NCI-H1436 treated with DMSO at 0.1 percent for 48 hours (cell line): Measurements from ENCODE around the gene FBXO33.

ENCODE experiments used
- DNase-seq: peaks from one replicate; lab custom pipeline; 2025; lab: John Stamatoyannopoulos, UW

Gene FBXO33, protein sequence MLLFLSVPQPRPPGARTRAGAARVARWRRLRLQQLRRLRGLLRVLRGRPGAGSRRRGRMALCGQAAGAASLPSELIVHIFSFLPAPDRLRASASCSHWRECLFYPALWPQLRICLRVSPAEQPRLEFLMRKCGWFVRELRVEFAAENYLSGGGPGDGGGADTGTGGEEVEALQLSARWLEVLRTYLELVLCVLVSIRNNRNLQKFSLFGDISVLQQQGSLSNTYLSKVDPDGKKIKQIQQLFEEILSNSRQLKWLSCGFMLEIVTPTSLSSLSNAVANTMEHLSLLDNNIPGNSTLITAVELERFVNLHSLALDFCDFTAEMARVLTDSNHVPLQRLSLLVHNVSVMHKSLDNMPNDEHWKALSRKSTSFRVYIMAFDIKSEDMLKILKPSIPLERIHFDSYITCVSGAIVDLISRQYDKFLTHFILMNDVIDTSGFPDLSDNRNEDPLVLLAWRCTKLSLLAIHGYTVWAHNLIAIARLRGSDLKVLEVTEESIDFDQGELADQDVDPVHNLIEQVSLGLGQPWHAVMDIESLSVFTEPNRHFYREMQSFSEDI

DNA sequence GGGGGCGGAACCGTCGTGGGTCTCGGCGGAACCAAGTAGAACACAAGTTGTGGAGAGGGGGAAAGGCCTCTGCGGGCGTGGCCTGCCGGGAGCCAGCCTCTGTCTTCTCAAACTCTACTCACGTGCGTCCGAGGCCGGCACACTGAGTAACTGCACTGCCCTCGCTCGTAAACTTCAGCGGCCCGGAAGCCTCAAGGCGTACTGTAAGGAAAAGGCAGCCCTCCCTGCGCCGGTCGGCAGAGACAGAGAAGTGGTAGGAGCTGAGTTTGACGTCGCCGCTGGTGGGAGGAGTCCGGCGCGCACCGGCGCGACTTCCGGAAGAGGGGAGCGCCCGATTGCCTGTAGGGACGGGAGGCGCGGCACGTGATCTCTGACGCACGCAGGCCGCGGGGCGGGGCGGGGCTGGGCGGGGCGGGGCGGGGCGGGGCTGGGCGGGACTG lies at the start of gene FBXO33:
TSS of gene FBXO33 (minus strand) at position 255 of the 440 bp plus-strand sequence. CDS start 271 bp downstream, outside the sequence.
- peak; percentile 90 for DNase-seq

DNA sequence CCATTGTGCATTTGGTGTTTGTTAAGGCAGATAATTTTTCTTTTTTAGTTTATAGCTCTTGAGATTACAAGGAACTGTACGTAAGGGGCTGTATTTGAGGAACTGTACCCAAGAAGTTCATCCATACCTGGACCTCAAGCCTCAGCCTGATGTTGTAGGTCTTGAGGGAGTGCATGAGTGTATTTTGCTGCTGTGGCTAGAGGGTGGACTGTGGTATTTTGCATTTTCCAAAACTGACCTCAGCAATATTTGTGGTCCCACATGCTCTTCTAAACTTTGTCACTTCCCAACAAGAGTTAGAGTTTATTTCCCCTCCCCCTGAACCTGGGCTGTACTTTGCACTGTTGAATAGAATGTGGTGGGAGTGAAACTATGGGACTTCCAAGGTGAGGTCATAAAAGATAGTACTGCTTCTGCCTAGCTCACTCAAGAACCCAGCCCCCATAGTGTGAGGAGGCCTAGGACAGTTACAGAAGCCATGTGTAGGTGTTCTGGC lies 42.2 kb upstream of the FBXO33 start:
- no peak for DNase-seq

DNA sequence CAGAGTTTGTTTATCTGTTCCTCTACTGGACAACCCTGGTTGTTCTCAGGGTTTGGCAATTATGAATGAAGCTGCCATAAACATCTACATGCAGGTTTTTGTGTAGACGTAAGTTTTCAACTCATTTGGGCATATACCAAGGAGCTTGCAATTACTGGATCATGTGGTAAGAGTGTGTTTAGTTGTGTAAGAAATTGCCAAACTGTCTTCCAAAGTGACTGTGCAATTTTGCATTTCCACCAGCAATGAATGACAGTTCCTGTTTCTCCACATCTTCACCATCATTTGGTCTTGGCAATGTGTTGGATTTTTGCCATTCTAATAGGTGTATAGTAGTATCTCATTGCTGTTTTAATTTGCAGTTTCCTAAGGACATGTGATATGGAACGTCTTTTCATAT lies 39.8 kb upstream of the FBXO33 start:
- DNase-seq, result no peak

DNA sequence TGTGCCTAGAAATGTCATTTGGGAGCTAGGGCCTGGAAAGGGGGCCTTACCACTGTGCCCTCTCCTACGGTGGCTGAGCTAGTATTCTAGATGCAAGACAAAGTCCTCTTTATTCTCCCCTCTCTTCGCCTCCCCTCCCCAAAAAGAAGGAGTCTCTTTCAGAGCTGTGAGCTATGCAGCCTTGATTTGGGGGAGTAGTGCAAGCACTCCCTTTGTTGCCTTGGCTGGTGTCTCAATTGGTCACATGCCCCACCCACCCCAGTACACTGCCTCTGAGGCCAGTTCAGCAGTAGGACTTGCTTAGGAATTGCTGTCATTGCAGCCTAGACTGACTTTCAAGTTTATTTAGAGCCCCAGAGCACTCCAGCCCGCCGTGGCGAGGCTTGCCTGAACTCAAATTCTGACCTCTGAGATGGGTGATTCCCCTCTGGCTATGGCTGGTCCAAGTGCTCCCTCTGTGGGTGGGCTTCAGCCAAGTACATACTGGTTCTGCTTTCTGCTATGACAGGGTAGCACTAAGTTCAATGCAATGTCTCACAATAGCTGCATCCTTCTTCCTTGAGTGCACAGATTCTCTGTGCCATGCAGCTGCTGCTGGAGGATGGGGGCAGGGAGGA lies 37.0 kb upstream of the FBXO33 start:
- DNase-seq, result no peak

DNA sequence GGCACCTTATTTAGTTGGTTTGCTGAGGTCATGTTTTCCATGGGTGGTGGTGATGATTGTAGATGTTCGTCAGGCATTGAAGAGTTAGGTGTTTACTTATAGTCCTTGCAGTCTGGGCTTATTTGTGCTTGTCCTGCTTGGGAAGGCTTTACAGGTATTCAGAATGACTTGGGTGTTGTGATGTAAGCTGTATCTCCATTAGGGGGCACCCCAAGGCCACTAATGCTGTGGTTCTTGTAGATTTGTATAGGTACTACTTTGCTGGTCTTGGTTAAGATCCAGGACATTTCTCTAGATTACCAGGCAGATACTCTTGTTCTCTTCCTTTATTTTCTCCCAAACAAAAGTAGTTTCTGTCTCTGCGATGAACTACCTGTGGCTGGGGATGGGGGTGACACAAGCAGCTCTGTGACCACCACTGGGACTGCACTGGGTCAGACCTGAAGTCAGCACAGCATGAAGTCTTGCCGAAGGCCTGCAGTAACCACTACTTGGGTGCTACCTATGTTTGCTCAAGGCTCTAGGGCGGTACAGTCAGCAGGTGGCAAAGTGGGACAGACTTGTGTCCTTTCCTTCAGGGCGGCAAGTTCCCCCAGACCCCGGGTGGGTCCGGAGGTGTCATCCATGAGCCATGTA lies 35.8 kb upstream of the FBXO33 start:
- DNase-seq, result no peak

DNA sequence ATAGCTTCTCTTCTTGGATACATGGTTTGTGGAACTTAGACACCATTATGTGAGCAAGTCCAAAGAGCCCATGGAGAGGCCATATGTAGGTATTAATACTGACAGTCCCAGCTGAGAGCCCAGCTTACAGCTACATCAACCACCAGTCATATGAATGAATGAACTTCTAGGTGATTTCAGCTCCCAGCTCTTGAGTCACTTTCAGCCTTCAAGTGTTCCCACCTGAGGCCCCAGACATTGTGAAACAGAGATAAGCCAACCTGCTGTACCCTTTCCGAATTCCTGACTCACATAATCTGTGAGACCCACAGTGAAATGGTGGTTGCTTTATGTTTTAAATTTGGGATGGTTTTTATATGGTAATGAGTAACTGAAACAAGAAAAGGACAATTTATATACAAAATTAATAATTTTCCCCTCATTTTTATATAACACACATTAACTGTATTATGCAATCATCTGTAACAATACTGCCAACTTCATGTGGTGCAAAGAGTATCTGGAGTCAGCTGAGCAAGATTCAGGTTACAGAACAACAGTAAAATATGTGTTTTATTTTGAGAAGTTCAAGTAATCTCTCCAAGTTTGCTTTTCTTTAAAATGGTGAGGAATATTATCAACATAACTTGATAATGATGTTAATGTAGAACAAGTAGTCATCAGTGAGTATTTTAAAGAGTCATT lies 27.7 kb upstream of the FBXO33 start:
- DNase-seq, result no peak

DNA sequence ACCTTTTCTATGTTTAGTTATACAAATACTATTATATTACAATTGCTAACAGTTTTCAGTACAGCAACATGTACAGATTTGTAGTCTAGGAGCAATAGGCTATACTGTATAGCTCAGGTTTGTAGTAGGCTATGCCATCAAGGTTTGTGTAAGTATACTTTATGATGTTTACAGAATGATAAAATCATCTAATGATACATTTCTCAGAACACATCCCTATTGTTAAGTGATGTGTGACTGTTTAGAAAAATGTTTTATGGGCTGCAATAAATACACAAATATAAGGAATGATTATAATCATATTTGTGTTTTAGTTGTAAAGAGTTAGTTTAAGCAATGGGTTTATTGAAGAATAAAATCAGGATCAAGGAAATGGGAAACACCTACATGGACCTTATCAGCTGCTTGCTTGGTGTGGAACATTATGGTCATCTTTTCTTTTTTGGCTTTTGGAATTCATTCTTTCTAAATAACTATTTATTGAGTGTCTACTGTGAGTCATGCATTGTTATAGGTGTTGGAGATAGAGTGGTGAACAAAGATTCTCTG lies 24.5 kb upstream of the FBXO33 start:
- no peak for DNase-seq

DNA sequence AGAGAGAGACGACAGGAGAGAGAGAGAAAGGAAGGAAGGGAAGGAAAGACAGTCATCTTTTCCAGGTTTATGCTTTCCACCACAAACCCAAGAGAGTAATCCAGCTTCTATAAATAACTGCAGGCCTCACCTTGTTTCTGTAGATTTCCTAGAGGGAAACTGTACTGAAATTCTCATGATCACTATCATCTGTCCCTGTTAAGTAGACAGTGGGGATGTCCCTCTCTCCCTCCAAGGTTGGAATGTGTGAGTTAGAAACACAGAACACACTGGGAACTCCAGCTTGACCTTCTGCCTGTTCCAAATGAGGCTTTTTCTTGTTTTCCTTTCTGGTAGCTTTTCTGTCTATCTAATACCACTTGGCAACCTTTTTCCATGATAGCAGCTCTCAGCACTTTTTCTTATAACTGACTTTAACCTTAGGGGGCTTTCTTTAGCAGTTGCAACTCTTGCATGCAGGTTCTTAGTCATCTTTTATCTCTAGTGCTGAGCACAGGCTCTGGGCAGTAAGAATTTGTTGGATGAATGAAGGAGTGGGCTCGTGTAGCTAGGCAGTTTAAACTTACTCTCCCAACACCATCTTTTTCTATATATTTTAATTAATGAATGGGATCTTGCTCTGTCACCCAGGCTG lies 22.8 kb upstream of the FBXO33 start:
- DNase-seq, result no peak

DNA sequence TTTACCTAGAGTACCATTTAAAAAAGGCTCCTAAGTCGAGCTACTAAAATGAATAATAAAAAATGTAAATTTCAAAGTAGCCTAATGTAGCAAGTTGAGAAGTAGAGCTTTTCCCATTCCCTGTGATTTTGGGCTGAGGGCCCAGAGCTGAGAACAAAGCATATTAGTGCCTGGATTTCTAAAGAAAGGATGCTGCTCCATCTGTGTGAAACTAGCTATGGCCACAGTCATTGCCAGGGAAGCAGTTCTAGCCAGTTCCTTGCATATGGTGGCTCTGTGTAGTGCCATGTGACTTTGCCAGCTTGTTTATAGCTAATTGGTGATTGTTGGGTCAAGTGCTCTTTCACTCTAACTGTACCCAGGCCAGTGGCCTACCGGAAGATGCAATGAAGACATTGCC lies 20.4 kb upstream of the FBXO33 start:
- no peak for DNase-seq

DNA sequence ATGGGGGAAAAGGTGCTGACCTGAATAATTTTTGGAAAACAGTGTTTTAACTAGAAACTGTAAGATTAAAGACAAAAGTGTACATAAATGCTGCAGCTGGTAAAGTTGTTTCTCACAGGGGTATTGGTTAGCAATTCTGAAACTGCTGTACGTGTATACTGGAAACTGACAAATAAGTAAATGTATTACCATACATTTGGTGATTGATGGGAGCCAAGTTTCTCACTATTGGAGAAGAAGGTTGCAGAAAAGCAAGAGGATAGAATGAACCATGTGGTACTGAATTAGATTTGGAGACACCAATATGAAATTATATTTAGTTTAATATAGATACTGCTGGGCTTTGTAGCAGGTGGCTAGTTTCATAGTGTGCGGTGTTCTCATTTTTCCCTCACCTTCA lies 19.6 kb upstream of the FBXO33 start:
- DNase-seq, result no peak

DNA sequence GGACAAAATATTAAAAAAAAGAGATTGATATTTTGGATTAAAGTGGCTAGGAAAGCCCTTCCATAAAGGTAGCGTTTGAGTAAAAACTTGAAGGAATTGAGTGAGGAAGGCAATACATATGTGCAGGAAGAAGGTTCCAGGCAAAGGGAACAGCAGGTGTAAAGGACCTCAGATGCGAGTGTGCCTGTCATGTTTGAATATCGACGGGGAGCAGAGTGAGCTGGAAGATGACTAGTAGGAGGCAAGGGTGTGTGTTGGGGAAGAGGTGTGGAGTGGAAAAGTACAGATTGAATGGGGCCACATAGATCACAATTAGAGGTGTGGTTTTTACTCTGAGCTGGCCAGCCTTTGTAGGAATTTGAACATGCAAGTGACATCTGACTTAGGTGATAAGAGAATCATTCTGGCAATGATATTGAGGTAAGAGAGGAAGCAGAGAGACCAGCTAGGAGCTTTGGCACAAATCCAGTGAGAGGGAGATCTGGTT lies 15.0 kb upstream of the FBXO33 start:
- DNase-seq, result no peak

DNA sequence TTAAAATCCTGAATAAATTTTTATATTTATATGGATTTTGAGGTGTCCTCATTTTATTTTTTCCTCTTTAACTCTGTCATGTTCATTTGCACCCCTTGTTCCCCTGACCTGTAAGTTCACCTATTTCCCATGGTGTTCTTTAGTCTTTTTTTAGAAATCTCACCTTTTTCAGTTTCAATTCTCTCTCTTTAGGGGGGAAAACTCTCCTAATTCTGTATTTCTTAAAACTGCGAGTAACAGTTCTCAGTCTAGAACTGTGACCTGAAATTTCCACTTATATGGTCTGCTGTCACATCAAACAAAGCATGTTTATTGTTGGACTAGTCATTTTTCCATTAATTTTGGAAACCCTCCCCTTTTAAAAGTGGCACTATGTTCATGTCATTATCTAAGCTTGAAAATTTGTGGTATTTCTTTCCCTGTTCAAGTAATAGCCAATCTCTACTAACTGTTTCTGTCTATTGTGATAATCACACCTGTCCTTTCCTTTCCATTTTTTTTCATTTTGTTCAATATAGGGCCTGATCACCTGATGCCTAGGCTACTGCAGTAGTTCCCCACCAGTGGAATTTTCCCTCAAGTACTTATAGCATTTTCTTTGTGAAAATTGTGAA lies 14.0 kb upstream of the FBXO33 start:
- DNase-seq, result no peak

DNA sequence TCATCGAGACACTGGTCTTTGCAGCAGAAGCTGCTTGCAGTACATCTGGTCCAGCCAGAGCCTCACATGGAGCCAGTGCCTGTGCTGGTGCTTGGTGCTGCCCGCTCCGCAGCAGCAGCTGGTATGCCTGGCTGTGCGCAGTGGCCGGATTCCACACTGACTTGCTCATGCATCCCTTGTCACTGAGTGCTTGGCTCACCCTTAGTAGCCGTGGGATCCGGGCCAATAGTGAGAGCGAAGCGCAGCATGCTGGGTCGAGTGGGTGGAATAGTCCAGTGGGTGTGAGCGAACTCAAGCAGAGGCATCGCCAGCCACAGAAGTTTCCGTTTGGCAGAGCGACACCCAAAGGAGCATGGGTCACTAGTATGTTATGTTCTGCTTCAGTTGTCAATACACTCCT lies 10.1 kb upstream of the FBXO33 start:
- DNase-seq, result no peak

DNA sequence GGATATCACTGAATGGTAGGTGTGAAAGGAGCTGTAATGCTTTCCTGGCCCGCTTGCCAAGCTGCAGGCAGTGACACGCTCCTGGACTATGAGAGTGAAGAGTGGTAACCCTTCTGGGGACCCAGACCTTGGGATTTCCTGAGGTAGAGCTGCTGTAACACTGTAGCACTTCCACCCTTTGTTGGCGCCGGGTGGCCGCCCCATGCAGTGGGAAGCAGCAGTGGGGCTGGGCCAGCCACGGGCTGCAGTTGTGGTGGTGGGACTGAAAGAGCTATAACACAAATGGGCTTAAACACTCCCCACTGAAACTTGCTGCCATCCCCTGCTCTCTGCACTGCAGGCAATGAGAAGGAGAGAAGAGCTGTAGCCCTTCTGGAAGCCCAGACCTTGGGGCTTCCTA lies 9.6 kb upstream of the FBXO33 start:
- DNase-seq, result no peak

DNA sequence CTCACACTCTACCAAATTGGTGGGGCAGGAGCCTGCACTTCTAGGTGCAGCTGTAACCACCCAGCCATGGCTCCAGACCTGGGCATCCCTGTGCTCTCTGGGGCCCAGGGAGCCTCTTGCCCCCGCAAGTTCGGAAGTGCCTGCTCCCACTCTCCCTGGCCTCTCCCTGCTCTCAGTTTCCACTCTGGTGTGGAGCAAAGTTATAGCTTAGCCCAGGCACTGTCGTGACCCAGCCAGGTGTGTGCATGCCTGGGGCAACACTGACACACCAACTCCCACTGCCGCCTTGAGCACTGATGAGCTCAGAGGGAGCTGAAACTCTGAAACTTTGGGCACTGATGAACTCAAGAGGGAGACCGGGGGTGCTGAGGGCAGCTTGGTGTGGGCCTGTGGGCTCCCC lies 8.7 kb upstream of the FBXO33 start:
- no peak for DNase-seq

DNA sequence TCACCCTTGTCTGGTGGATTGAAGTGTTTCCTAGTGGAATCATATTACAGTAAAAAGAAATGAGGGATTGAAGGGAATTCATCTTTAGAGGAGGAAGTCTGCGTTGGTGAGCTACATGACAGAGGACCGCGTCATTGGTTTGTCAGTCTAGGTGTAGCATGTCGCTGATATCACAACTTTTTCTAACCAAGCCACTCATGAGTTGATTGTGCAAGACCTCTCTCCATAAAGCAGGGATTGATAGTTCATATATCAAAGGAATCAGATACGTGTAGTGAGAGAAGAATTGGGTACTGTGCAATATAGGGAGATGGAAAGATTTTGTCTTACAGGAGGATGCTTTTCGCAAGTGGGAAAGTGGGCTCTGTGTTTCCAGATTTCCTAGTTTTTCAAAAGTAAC lies 3.0 kb upstream of the FBXO33 start:
- no peak for DNase-seq

DNA sequence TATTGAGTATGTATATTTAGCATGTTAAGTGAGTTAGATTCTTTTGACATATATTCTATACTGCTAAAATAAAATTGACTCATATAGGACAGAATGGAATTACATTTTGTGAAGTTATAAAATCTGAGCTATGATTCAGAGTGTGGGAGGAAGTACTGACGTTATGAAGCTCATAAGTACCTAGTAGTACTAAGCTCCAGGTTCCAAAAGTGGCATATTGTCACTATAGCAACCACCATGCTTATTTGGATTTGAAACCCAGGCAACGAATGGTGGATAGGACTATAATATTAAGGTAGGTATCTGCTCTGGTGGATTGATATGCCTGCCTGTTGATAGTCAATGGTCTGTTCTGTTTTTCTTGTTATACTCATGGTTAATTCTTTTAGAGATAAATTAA lies 2.2 kb upstream of the FBXO33 start:
- no peak for DNase-seq

DNA sequence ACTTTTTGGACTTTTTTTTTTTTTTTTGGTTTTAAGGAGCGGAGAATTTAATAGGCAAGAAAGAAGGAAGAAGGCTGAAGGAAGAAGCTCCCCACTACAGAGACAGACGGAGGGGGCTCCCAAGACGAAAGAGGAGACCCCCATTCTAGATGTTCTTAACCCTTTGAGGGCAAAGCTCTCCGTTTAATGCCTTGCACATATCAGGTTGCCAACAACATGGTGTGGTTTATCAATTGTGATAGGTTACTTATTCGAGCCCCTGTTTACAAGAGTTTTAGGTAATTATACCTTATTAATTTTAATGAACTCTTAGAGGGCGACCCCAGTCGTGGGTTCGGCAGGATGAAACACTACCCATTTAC lies 1.2 kb upstream of the FBXO33 start:
- no peak for DNase-seq

DNA sequence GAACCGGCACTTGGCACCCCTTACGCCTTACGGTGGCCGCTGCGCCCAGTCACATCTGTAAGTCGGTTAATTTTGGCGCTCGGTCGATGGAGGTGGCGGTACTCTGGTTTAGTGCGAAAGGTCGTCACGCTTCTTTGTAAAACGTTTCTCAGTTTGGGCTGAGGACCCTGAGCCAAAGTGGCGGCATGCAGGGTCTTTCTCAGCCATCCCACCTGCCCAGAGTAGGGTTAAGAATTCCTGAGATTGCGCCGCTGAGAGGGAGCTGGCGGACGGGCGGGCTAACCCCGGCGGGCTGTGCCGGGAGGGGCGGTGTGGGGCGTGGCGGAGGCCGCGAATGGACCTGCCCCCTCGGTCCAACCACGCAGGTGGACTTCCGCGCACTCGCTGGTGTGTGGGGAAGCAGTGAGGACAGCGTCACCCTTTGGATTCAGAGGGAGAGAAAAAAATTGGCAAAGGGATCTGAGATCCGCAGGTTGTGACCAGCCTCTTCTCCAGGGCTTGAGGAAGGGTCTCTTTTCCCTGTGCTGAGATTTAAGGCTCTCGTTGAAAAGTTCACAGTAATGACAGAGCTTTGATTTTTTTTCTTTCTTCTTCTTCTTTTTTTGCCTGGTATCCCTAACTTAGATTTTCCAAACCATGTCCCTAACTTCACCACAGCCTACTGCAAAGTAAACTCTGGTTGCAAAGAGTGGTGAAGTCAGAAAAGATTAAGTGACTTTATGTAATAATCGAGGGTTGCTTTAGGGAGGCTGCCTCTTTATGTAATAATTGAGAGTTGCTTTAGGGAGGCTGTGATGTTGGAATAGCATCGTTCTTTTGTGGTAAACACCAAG lies 602 bp upstream of the FBXO33 start:
- peak; percentile 90 for DNase-seq
